RWPE1 (cell line): ENCODE measurements around the gene PRKN.

Experiments used
- CTCF ChIA-PET: fragments of 350-600 bp; sonication (Branson Sonifier 250); formaldehyde crosslinking; extraction: SDS; loops from one replicate; lab custom pipeline; 2021; lab: Yijun Ruan, JAX
- POLR2A ChIA-PET: fragments of 400-600 bp; formaldehyde crosslinking; extraction: SDS; loops from one replicate; lab custom pipeline; 2020; ENCODE audit warnings: antibody characterized with exemption; ENCODE audit not compliant: low non-redundant PET; lab: Yijun Ruan, JAX
- DNase-seq: peaks from one replicate; pipeline ENCODE4 v3.0.0; 2012; ENCODE audit warnings: low spot score
- H3K27ac ChIP-seq: fragments of 450-650 bp; 2 replicates; pipeline ENCODE4 v1.5.1; 2017
- TF ChIP-seq, protein P1 (sequence below): fragments of 450-650 bp; conservative IDR thresholded peaks from 2 replicates; pipeline ENCODE4 v1.5.1; 2017; ENCODE audit warnings: low read depth, mild to moderate bottlenecking

PRKN gene

DNA sequence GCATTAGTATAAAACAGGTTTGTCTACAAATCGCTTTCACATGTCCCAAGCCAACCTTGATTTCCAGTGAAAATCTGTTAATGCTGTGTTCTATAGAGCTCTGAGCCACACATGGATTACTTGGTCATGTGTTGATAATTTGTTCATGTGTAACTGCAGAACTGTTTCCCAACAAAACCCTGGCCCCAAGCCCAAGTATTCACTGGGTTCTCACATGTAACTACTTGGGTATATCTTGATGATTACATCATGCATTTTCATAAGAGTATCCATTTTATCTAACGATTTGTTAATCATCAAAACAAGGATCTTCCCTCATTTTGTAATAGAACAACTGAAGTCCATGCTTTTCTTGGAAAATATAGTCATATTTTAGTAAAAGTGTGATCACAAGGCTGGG lies 657.6 kb downstream of the PRKN start:
- no peak overlapping the region for H3K27ac ChIP-seq
- DNase-seq: no peak
- POLR2A ChIA-PET: no interaction called here
- CTCF ChIA-PET: no interaction called here
- TF ChIP-seq, protein P1, sequence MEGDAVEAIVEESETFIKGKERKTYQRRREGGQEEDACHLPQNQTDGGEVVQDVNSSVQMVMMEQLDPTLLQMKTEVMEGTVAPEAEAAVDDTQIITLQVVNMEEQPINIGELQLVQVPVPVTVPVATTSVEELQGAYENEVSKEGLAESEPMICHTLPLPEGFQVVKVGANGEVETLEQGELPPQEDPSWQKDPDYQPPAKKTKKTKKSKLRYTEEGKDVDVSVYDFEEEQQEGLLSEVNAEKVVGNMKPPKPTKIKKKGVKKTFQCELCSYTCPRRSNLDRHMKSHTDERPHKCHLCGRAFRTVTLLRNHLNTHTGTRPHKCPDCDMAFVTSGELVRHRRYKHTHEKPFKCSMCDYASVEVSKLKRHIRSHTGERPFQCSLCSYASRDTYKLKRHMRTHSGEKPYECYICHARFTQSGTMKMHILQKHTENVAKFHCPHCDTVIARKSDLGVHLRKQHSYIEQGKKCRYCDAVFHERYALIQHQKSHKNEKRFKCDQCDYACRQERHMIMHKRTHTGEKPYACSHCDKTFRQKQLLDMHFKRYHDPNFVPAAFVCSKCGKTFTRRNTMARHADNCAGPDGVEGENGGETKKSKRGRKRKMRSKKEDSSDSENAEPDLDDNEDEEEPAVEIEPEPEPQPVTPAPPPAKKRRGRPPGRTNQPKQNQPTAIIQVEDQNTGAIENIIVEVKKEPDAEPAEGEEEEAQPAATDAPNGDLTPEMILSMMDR: no peak

DNA sequence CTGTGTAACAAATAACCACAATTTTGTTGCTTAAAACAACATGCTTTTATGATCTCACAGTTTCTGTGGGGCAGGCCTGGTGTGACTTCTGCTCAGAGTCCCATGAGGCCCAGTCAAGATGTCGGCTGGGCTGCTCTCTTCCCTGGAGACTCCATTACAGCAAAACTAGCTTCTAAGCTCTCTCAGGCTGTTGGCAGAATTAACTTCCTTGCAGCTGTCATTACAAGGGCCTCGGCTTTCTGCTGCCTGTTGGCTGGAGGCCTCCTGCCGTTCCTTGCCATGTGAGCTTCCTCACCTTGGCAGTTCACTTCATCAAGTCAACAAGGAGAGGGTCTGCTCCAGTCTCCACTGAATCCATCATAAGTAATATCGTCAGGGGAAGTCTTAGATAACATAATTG lies 659.2 kb downstream of the PRKN start:
- no peak for DNase-seq
- TF ChIP-seq, protein P1: no peak
- H3K27ac ChIP-seq: no peak overlapping the region
- CTCF ChIA-PET: no interaction called here
- POLR2A ChIA-PET: no interaction called here

DNA sequence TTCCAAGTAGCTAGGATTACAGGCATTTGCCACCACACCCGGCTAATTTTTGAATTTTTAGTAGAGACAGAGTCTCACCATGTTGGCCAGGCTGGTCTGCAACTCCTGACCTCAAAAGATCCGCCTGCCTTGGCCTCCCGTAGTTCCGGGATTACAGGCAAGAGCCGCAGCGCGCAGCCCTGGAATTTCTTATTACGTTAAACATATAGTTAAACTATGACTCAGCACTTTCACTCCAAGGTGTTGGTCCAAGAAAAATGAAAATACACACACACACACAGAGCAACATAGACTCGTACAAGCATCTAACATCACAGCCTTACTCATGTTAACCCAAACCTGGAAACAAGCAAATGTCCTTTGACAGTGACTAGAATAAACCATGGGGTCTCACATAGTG lies 663.9 kb downstream of the PRKN start:
- TF ChIP-seq, protein P1: no peak
- ChIA-PET CTCF (no interaction called here), POLR2A (no interaction called here)
- no peak for DNase-seq
- no peak overlapping the region for H3K27ac ChIP-seq

DNA sequence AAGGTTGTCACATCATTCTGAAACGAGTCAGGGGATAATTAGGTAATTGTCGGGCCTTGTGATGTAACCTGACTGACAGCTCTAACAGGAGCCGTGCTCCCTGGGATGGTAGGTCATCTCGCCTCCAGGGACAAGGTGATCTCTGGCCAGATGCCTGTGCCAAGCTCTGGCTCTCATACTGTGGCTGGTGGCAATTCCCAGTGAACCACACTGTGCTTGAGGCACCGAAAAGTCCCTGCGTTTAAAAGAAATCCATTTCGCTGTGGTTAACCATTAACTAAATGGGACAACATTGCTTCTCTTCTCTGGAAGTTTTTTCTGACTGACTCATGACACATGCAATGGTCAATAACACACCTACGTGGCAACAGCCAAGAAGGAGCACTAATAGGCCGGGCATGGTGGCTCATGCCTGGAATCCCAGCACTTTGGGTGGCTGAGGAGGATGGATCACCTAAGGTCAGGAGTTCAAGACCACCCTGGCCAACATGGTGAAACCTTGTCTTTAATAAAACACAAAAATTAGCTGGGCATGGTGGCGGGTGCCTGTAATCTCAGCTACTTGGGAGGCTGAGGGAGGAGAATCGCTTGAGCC lies 669.2 kb downstream of the PRKN start:
- peak; percentile 19 for DNase-seq
- POLR2A ChIA-PET: interaction anchor here (0.6 kb wide), 1 partner anchor 38 kb away, joined by 3 read pairs; no protein-coding TSS in a partner anchor
- TF ChIP-seq, protein P1: no peak
- CTCF ChIA-PET: no interaction called here
- H3K27ac ChIP-seq: no peak overlapping the region

DNA sequence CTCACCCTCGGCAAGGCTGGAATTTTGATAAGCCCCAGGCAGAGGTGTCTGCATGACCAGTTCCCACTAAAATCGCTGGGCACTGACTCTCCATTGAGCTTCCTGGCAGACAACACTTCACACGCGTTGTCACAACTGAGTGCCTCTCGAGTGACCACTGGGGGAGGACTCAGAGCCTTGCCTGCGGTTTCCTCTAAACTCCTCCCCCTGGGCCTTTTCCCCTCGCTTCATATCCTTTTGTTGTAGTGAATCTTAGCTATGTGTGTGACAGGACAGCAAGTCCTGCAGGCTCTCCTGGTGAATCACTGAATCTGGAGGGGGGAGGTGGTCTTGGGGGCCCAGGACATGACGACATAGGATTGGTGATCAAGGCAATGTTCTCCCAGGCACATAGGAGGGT lies 670.8 kb downstream of the PRKN start:
- no peak overlapping the region for H3K27ac ChIP-seq
- ChIA-PET CTCF (no interaction called here), POLR2A (no interaction called here)
- TF ChIP-seq, protein P1: no peak
- DNase-seq: no peak

DNA sequence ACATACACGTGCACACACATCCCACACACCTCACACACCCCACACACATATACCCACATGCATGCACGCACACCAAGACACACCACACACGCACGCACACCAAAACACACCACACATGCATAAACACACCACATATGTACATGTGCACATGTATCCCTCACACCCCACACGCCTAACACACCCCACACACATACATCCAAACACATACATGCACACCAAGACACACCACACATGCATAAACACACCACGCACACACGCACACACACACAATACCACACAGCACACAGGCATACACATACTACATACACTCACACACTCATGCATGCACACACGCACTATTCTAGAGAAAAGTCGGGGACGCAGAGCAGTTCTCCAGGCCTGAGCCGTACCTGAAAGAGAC lies 671.5 kb downstream of the PRKN start:
- no peak overlapping the region for H3K27ac ChIP-seq
- DNase-seq: no peak
- ChIA-PET CTCF (no interaction called here), POLR2A (no interaction called here)
- TF ChIP-seq, protein P1: no peak
